Small intestine (tissue), 7 donors: ENCODE data around the gene NR0B2. TPM values are rescaled to one million over a fixed set of nuclear protein-coding genes. Genes with fewer than 3 reads are reported as not detected.
"Not testable (repeated sequence)": the region's sequence is repeated elsewhere in the genome, so short reads cannot be mapped to it uniquely, and the experiment has no call there.

Experiments
- DNase-seq, 2 donors: peaks; one replicate each; pipeline versions ENCODE4 v3.0.0 to v3.0.0-alpha.2; 2013
- FAIRE-seq: peaks from 2 replicates; lab custom pipeline; 2012; peaks lifted over from hg19 to GRCh38; lab: Jason Lieb, UNC
- H3K27ac ChIP-seq, 3 donors: one replicate each; pipeline ENCODE4 v1.5.1; 2013; ENCODE audit warnings: low read length in 2 of 3, mild to moderate bottlenecking in 2 of 3, control low read depth in 1 of 3, inconsistent platforms in 1 of 3, low read depth in 1 of 3, moderate library complexity in 1 of 3
- H3K27me3 ChIP-seq, 3 donors: one replicate each; pipeline ENCODE4 v1.6.1; 2013; ENCODE audit warnings: low read length in 3 of 3, inconsistent platforms in 1 of 3; ENCODE audit not compliant: control insufficient read depth in 3 of 3, insufficient read depth in 3 of 3
- H3K36me3 ChIP-seq, 3 donors: one replicate each; pipeline ENCODE4 v1.6.1; 2013; ENCODE audit warnings: low read length in 3 of 3, inconsistent platforms in 1 of 3, low read depth in 1 of 3, mild to moderate bottlenecking in 1 of 3, moderate library complexity in 1 of 3; ENCODE audit not compliant: control insufficient read depth in 3 of 3, insufficient read depth in 2 of 3
- H3K4me1 ChIP-seq, 3 donors: one replicate each; pipeline ENCODE4 v1.6.1; 2013; ENCODE audit warnings: low read length in 2 of 3, inconsistent platforms in 1 of 3, low read depth in 1 of 3, mild to moderate bottlenecking in 1 of 3, moderate library complexity in 1 of 3; ENCODE audit not compliant: control insufficient read depth in 3 of 3, insufficient read depth in 2 of 3
- H3K4me3 ChIP-seq, 3 donors: one replicate each; pipeline ENCODE4 v1.5.1; 2013; ENCODE audit warnings: low read length in 3 of 3, control low read depth in 1 of 3, inconsistent platforms in 1 of 3, low read depth in 1 of 3, mild to moderate bottlenecking in 1 of 3, moderate library complexity in 1 of 3
- H3K9me3 ChIP-seq, 2 donors: one replicate each; pipeline ENCODE4 v1.6.1; 2013; ENCODE audit warnings: low read depth in 1 of 2, low read length in 1 of 2; ENCODE audit not compliant: control insufficient read depth in 2 of 2, insufficient read depth in 1 of 2
- WGBS, 3 donors: extraction: QIAGEN DNeasy Blood & Tissue Kit; methylation state at CpG; one replicate each; pipeline ENCODE4 v1.1.7; 2013; 5-methylcytosine and 5-hydroxymethylcytosine counted together
- polyA plus RNA-seq, 4 donors: library from polyadenylated mRNA; stranded (reverse) in 3 of 4; unstranded in 1 of 4; fragments of 200-250 nt in 3 of 4; fragments of 120-200 nt in 1 of 4; gene quantifications; one replicate each; pipeline versions ENCODE4 v1.2.1 to v1.2.3, GENCODE V29; 2013
- donor health status: healthy with polysubstance abuse.
- donor health status: control.
- donor health status: control.
- donor health status: Bipolar disorder and iron deficiency.
- donor health status: healthy.

The NR0B2 gene
- polyA plus RNA-seq, 4 donors = 54.9 to 443 (median 216) TPM

DNA sequence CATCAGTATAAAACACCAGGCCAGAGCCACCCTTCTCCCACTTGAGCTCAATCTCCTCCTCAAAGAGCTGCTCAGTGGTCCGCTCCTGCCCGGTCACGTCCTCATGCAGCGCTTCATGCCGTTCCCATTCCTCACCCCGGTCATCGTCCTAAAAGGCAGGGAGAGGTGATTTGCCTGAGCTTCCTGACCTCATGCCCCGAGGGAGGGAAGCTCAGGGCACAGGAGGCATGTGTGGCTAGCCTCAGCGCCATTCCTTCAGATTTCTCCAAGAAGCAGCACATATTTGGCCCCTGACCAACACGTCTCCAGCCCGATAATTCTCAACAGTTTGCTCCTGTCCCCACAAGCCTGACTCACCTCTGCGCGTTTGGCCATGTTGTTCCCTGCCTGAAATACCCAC lies 19.5 kb downstream of the NR0B2 start:
- no peak for FAIRE-seq
- 94 to 98% (median 94%) methylated on average over 13 of the region's 13 CpGs for WGBS, 3 donors
- no peaks in the 10 kb centered on the region for H3K27me3 ChIP-seq
- peaks cover 2 to 18% (median 2%) of the 10 kb centered on the region in 3 donors for H3K4me1 ChIP-seq
- DNase-seq = no peak
- H3K27ac ChIP-seq = no peak overlapping the region
- H3K9me3 ChIP-seq = no peaks in the 10 kb centered on the region
- H3K4me3 ChIP-seq = no peak overlapping the region
- peaks cover 5 to 66% (median 14%) of the 10 kb centered on the region in 3 donors for H3K36me3 ChIP-seq

DNA sequence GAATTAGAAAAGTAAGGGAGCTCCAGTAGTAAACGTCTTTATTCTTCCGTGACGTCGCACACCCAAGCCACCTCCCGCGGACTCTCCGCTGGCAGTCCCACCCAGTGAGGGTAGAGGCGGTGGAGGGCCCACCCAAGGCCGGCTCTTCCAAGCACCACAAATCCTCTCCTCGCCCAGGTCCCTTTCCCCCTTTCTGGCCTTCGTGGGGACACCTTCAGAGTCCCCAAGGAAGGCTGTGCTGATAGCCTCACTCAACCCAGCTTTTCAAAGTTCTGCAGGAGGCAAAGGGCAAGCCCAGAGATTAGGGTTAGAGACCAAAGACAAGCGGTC lies 23.3 kb downstream of the NR0B2 start:
- Histone ChIP-seq H3K27me3 (no peaks in the 10 kb centered on the region), H3K4me3 (peak overlapping the region; percentile 79 to 95 (median 87)), H3K4me1 (peaks cover 0 to 23% (median 3%) of the 10 kb centered on the region in 3 donors), H3K27ac (peak overlapping the region; percentile 90 to 97 (median 97)), H3K36me3 (peaks cover 5 to 67% (median 14%) of the 10 kb centered on the region in 3 donors), H3K9me3 (no peaks in the 10 kb centered on the region)
- whole genome bisulfite sequencing, 3 donors = 1 to 4% (median 1%) methylated on average over 12 of the region's 12 CpGs
- FAIRE-seq = no peak
- peak in 1 of 2 donors; percentile 25 for DNase-seq

DNA sequence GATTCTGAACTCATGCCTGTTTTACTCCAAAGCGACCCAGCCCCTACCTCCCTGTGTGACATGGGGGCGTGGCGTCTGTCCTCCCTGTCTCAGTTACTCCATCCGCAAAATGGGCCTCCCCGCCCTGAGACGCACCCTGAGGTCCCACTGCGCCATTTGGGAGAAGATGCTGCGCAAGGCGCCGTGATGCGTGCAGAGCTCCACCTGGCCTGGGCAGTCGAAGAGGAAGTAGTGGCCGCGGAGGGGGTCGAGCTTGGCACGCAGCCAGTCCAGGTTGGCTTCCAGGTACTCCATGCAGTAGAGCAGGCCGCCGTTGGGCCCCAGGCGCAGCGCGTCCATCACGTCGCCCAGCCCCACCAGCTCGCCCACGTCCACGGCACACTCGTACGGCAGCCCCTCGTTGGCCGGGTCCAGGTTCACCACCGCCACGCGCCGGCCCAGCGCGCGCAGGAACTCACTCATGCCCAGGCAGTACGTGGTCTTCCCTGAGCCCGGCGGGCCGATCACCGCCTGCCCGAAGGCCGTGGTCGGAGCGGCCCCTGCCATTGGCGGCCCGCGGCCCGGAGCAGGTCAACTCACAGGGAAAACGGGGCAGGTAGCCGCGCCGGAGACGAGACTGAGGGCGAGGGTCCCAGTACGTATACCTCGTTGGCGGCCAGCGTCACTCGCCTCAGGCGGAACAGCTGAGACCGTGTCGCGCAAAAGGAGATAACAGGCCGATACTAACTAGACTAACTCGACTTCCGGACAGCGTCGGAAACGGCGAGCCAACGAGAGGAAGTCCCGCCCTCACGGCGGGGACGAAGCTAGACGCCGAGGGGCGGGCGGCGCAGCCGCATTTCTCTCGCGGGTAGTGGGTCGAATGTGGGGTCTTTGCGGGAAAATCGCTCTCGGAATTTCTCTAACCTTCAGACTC lies 24.0 kb downstream of the NR0B2 start, which contains the start of gene GPN2:
Gene GPN2 (minus strand): TSS at position 733 of the 916 bp plus-strand sequence. CDS start 187 bp downstream, at position 546.
- peak within 1 kb of the TSS; percentile 79 to 95 (median 87) for H3K4me3 ChIP-seq
- H3K4me1 ChIP-seq = peaks cover 0 to 27% (median 3%) of the 10 kb centered on the region in 3 donors
- H3K9me3 ChIP-seq = no peaks in the 10 kb centered on the region
- no peaks in the 10 kb centered on the region for H3K27me3 ChIP-seq
- FAIRE-seq = no peak
- H3K36me3 ChIP-seq = peaks cover 9 to 66% (median 16%) of the 10 kb centered on the region in 3 donors
- DNase-seq = peak; percentile 90 to 94
- WGBS, 3 donors = 0 to 1% (median 1%) methylated on average over 85 to 89 of the region's 89 CpGs
- H3K27ac ChIP-seq = peak within 1 kb of the TSS; percentile 90 to 97 (median 97)

DNA sequence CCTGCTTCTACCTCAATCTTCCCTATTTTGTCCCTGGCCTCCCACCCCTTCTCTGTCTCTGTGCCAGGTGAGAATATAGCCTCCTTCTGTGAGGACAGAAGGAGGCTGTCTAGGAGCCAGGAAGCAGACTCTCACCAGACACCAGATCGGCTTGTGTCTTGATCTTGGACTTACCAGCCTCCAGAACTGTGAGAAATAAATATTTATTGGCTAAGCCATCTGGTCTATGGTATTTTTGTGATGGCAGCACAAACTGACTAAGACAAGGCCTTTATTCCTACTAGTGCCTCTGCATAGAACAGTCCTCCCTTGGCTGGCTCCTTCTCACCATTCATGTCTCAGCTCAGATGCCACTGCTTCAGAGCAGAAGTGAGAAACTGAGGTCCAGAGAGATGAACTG lies 25.5 kb downstream of the NR0B2 start:
- 82 to 100% (median 88%) methylated on average over 1 of the region's 1 CpG for WGBS, 3 donors
- Histone ChIP-seq H3K4me1 (peaks cover 0 to 30% (median 3%) of the 10 kb centered on the region in 3 donors), H3K27ac (no peak overlapping the region), H3K4me3 (no peak overlapping the region), H3K27me3 (no peaks in the 10 kb centered on the region), H3K36me3 (peaks cover 13 to 66% (median 16%) of the 10 kb centered on the region in 3 donors), H3K9me3 (no peaks in the 10 kb centered on the region)
- FAIRE-seq (no peak), DNase-seq (no peak)

DNA sequence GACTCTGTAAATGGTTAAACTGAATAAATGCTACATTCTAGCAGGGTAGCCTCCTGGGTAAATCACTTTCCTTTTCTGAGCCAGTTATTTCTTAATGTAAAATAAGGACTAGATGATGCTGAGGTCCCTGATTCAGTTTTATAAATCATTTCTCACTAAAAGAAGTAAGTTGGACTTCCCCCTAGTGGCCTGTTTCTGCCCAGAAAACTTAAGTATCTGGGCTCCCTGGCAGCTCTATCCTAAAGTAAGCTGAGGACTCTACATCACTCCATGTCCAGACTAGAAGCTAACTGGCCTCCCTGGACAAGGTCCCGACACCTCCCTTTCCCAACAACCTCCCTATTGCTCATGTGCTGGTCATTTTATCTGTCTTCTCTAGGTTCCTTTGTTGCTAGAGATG lies 26.6 kb downstream of the NR0B2 start:
- FAIRE-seq = no peak
- Histone ChIP-seq H3K4me1 (peaks cover 0 to 30% (median 3%) of the 10 kb centered on the region in 3 donors), H3K36me3 (peaks cover 8 to 65% (median 21%) of the 10 kb centered on the region in 3 donors), H3K4me3 (no peak overlapping the region), H3K27ac (no peak overlapping the region), H3K27me3 (no peaks in the 10 kb centered on the region), H3K9me3 (no peaks in the 10 kb centered on the region)
- peak; percentile 30 to 39 for DNase-seq
- WGBS, 3 donors = 83 to 88% (median 87%) methylated on average over 1 of the region's 1 CpG

DNA sequence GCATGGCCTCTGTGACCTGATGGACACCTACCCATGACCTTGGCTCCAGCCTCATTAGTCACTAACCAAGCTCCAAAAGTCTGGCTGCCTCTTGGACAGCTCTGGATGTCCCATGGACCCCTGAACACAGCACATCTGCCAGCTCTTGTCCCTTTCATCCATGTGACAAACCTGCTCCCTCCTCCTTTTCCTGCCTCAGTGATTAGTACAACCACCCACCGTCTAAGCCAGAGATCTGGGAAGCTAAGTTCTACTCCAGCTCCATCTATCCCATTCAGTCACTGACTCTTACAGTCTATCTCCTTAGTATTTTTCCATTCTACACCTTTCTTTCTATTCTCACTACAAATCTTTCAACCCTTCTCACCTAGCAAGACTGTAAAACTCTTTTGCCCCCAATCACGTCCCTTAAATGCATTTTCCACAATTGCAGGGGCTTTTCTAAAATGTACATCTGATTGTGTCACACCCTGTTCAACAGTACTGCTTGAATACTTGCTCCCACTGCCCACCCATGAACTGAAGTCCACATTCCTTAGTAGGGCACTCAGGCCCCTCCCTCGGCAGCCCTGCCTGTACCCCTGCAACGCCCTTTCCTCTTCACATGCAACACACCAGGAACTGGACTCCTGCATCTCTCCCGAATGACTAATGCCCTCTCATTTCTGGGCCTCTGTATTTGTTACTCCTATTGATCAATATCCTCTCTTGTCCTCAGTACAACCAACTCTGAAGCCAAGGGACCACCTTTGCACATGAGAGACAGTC lies 30.9 kb downstream of the NR0B2 start:
- H3K4me3 ChIP-seq = no peak overlapping the region
- peaks cover 0 to 7% (median 0%) of the 10 kb centered on the region in 3 donors for H3K4me1 ChIP-seq
- H3K27ac ChIP-seq = no peak overlapping the region
- H3K9me3 ChIP-seq = no peaks in the 10 kb centered on the region
- DNase-seq (peak in 1 of 2 donors; percentile 41), FAIRE-seq (no peak)
- peaks cover 15 to 78% (median 23%) of the 10 kb centered on the region in 3 donors for H3K36me3 ChIP-seq
- H3K27me3 ChIP-seq = no peaks in the 10 kb centered on the region
- WGBS, 3 donors = 80 to 86% (median 85%) methylated on average over 5 of the region's 5 CpGs

DNA sequence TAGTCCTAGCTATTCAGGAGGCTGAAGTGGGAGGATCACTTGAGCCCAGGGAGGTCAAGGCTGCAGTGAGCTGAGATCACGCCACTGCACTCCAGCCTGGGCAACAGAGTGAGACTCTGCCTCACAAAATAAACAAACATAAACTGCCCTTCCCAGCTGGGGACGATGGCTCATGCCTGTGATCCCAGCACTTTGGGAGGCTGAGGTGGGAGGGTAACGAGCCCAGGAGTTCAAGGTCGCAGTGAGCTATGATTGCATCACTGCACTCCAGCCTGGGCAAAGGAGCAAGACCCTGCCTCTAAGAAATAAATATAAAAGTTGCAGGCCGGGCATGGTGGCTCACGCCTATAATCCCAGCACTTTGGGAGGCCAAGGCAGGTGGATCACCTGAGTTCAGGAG lies 32.2 kb downstream of the NR0B2 start:
- Histone ChIP-seq H3K4me1 (peaks cover 0 to 14% (median 0%) of the 10 kb centered on the region in 3 donors), H3K36me3 (peaks cover 15 to 83% (median 29%) of the 10 kb centered on the region in 3 donors)
- not testable (repeated sequence) for H3K9me3 ChIP-seq, H3K27ac ChIP-seq, H3K4me3 ChIP-seq, FAIRE-seq, H3K27me3 ChIP-seq, DNase-seq
- 74 to 81% (median 79%) methylated on average over 6 of the region's 6 CpGs for WGBS, 3 donors

DNA sequence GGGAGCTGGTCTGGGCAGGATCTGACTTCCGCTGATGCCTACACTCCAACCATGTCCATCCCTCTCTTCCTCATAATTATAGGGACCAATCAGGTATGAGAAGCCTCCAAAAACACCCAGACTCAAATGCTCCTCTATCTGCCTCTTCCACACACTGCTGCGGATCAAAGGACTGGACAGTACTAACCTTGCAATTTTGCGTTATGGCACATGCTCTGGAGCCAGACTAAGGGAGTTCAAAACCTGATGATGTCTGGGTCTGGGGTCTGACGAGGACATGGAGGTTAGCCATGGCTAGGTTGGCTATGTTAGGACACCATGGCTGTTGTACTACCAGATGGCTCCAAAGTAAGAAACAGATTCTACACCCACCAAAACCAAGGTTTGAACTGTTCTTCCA lies 34.0 kb downstream of the NR0B2 start:
- WGBS, 3 donors = 95 to 98% (median 95%) methylated on average over 4 of the region's 4 CpGs
- no peak for FAIRE-seq
- peaks cover 11 to 79% (median 21%) of the 10 kb centered on the region in 3 donors for H3K36me3 ChIP-seq

More for the DNA sequence above, 34.0 kb downstream of the NR0B2 start:
- Histone ChIP-seq H3K4me3 (no peak overlapping the region), H3K4me1 (peaks cover 0 to 11% (median 0%) of the 10 kb centered on the region in 3 donors), H3K9me3 (no peaks in the 10 kb centered on the region), H3K27ac (no peak overlapping the region), H3K27me3 (no peaks in the 10 kb centered on the region)
- DNase-seq = no peak
